ENCODE results near the gene SETD5.
A peak's percentile ranks its signal among the peaks of the same experiment; 100 is the strongest.

The SETD5 gene

GRCh38 chr3:9388142-9388541, 9.3 kb upstream of the SETD5 start:
- no peak for DNase-seq

DNA sequence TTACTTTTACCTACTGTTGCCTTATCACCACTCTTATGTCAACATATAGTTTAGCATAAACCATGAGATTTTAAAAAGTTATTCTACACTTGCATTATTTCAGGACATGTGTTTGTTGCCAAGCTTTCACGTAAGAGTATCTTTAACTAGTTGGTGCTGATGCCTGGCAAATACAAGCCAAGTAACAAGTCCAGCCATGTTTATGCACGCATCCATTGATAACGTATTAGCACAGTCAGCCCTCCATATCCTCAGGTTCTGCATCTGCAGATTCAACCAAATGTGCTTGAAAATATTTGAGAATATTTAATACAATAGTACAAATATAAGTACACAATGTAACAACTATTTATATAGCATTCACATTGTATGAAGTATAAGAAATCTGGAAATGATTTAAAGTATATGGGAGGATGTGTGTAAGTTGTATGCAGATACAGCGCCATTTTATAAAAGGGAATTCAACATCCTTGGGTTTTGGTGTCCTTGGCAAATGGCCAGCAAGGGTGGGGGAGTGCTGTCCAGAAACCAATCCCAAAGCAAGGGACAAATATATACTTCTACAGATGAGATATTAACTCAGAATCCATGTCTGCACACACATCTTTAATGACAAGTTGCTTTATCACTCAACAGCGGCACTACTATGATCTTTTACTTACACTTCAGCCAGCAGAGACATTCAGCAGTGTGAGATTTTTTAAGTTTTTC, 8.7 kb upstream of the SETD5 start:
- no peak for DNase-seq

- DNase-seq, result no peak
Measured at GRCh38 chr3:9390265-9390888, 7.0 kb upstream of the SETD5 start.

GRCh38 chr3:9392041-9392440, 5.4 kb upstream of the SETD5 start:
- DNase-seq, result no peak

DNA sequence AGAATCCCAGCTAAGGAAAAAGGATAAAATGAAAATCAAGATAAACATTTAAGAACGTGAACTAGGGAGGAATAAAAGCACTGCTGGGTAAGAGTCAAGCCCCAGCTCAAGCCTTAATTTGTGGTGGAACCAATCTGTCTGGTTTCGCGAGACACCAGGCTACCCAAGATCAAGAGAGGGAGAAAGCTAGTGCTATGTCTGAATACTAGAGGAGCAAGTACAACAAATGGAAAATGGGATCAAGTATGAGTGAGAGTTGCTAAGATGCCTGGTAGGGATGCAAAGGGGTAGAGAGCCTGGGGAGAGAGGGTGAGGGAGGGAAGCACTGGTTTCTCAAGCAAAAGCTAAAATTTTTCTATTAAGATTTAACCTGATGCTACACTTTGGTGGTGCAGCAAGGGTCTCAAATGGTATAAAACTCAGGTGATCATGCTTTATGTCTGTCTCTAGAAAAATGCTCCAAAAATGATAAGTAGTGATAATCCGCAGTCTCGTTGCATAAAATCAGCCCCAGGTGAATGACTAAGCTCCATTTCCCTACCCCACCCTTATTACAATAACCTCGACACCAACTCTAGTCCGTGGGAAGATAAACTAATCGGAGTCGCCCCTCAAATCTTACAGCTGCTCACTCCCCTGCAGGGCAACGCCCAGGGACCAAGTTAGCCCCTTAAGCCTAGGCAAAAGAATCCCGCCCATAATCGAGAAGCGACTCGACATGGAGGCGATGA, 1.7 kb upstream of the SETD5 start:
- no peak for DNase-seq

DNA sequence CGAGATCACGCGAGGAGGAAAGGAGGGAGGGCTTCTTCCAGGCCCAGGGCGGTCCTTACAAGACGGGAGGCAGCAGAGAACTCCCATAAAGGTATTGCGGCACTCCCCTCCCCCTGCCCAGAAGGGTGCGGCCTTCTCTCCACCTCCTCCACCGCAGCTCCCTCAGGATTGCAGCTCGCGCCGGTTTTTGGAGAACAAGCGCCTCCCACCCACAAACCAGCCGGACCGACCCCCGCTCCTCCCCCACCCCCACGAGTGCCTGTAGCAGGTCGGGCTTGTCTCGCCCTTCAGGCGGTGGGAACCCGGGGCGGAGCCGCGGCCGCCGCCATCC, 1.1 kb upstream of the SETD5 start:
- DNase-seq, result peak; percentile 85 to 87

DNA sequence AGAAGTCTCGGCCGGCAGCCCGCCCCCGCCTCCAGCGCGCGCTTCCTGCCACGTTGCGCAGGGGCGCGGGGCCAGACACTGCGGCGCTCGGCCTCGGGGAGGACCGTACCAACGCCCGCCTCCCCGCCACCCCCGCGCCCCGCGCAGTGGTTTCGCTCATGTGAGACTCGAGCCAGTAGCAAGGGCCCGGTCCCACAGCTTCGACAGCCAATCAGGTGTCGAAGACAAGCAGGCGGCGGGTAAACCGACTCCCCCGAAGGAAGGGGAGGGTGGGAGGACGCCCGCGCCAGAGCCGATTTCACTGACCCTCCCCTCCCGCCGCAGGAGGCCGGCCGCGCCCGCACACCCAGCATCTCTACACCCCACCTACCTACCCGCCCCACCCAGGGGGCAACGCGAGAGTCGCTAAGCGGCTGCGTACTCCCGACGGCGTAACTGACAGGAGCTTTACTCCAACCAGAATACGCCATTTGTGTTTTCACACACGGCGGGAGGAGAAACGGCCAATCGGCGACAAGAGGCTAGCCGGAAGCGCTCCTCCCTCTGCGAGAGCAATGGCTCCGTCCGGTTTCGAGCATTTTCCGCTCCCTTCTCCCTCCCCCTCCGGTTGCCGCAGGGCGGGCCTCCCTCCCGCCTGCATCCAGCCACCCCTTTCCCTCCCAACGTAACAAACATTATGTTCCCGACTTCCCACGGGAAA, 633 bp upstream of the SETD5 start:
- peak; percentile 98 to 99 for DNase-seq

DNA sequence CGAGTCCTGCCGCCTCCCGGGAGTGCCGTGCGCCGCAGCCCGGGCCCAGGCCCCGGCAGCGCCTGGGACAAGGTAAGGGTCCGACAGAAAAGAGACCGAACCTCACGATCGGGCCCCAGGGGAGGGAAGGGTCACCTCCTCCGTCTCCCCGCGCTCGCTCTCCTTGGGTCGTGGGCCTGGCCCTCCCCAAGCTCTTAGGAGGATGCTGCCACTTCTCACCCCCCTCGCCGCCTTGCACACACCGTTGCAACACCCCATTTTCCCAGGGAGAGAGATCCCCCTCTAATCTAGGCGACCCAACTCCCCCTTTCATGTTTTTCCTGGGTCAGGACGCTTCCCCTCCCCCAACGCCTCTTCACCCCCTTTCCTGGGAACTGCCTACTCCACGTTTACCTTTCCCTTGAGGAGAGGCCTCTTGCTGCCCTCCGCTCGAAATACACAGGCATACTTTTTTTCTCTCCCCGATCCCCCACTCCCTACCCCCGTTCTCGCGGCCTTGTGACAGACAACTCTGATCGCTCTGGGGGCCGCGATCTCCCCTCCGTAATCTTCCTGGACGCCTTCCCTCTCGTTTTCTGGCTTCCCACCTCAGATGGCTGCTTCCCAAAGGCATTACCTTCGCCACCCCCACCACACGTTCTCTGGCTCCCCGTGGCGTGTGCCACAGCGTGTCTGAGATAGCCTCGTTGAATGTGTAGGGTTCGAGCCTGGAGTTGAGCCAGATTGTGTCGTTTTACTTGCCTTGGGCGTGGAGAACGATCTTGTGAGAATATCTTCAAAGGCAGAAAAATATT, 688 bp downstream of the SETD5 start:
- DNase-seq, result peak in 1 of 2 donors; percentile 40

- DNase-seq, result peak in 1 of 2 donors; percentile 55
Measured at GRCh38 chr3:9398700-9399336, 1.4 kb downstream of the SETD5 start.

DNA sequence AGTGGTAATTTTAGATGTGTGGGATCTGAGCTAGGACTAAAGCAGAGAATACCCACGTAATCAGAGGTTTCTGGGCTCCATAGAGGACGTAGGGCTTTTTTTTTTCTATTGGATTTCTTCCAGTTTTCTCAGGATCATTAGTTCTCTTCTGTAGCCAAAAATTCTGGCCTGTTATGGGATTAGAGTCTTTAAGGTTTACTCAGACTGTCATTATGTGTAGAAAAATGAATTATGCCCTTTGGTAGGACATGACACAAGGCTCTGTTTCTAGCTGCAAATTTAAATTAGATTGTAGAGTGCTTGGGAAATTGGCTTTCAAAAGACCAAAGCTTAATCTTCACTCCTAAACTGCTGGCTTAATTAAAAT, 1.9 kb downstream of the SETD5 start:
- DNase-seq, result no peak

DNA sequence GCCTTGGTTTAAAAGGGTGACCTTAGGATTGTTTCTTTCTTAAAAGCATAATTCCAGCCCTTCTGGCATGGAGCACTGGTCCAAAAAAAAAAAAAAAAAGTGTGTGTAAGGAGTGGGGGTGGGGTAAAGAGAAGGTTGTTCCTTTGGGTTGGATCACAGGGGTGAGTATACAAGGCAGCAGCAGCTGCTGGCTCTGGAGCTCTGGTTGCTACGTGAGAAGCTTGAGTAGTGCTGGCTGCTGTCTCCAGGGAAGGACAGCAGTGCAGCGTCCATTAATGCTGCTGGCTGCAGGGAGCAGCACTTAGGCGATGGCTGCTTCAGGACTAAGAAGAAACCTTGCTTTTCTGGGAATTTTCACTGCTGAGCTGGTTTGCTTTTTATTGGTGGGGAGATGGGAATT, 2.3 kb downstream of the SETD5 start:
- DNase-seq, result no peak

DNA sequence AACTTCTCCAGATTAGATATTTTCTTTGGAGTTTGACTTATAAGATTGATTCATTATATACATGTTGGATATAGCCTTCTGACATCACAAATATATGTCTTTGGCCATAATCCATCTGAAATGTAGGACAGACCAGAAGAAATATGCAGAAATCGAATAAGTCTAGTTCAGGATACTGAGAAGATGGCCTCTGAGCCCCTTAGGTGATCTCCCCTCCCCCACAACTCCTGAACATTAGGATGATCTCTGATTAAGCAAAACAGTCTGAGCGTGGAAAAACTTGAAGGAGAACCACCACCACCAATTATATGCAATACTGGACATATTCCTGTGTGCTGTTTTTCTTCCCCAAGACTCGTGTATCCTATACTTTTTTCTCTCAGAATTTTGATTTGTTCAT, 3.2 kb downstream of the SETD5 start:
- no peak for DNase-seq

GRCh38 chr3:9401986-9402385, 4.6 kb downstream of the SETD5 start:
- DNase-seq, result no peak

- no peak for DNase-seq
Measured at GRCh38 chr3:9402410-9403228, 5.2 kb downstream of the SETD5 start.

DNA sequence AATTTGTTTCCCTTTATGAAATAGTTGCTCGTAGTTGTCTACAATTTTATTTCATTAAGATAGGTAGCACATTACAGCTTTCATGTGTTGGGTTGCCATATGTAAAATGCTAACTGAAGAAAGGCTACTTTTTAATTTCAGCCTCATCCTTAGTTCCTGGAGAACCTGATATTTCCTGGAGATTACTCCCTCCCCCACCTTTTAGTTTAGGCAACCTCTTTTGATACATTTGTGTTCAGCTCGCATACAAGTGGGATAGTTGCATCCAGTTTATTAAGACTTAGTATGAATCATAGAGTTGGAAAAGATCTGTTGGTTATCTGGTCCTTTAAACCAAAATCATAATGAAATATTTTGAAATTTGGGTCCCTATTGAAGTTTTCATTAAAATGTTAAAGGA, 6.0 kb downstream of the SETD5 start:
- DNase-seq, result no peak

DNA sequence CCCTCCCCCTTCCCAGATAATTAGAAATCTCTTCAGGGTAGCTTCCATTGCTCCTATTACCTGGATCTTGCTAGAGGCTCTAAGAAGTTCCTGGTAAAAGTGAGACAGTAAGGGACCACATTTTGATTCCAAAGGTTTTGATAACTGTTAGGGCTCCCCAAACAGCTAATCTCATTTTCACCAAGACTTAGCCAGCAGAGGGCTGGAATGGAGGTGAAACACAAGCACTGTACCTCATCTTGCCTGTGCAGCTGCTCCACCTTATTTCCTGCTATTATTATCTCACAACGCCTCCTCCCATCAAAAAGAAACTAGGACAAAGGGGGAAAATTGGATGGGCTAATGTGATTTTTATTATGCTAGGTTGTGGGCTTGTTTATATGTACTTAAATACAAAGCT, 7.3 kb downstream of the SETD5 start:
- peak in 1 of 2 donors; percentile 24 for DNase-seq

GRCh38 chr3:9405756-9406155, 8.3 kb downstream of the SETD5 start:
- no peak for DNase-seq

DNA sequence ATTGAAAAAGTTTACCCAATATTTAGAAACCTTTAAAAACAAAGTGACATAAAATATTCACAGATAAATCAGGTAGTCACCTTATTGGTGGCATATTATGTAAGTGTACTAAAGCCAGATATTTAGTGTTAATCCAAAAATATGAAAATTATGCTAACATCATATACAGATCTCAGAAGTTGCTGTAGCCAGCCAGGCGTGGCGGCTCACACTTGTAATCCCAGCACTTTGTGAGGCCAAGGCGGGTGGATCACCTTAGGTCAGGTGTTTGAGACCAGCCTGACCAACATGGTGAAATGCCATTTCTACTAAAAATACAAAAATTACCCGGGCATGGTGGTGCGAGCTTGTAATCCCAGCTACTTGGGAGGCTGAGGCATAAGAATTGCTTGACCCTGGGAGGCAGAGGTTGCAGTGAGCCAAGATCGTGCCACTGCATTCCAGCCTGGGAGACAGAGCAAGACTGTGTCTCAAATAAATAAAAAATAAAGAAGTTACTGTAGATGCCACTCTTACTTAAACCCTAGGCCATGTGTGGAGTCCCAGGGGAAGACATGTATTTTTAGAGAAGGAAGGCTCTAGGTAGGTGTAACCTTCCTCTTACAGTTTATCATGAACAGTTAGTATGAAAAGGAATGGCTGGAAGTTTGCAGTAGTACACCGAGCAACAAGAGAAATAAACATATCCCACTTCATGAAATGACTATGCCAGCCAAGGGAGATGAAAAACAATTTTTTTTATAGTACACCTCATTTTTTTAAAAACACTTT, 9.6 kb downstream of the SETD5 start:
- DNase-seq, result no peak

DNA sequence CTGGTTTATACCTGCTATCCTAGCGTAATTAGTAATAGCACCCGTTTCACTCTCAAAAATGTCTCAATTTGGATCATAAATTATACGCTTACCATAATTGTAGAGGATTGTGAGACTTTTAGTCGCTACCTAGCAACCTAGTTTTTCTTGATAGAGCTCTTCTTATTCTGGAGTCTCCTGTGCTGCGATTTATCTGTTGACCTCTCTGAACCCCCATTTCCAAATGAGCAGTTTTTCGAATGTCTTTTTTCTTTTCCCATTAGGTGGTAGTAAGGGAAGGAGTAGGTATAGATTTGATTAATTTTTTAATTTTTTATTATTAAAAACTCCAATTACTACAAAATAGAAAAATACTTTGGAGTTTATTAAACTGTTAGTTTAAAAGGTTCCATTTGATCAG, 10.6 kb downstream of the SETD5 start:
- no peak for DNase-seq

DNA sequence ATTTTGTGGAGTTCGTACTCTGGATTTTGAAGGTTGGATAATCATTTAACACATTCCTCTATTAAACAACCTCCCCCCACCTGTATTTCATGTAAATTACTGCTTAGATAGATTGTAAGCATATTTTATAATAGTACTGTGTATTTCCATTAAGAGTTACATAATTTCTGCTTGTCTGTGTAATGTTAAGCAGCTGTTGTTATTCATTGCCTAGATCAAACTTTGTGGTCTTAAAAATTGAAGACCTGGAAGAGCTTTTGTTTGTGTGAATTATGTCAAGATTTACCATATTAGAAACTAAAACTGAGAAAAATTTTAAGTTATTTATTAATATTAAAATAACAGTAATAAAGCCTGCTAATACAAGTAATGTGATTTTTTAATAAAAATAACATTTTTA, 11.1 kb downstream of the SETD5 start:
- DNase-seq, result no peak
